Activated CD8-positive, alpha-beta T cell treated with anti-CD3 and anti-CD28 coated beads, Interleukin-2, amount 10 ng/mL, durations not matched to agents 7 days and 5 days (primary cell): Measurements from ENCODE around the gene SEMA5A. TPM values are rescaled to one million over a fixed set of nuclear protein-coding genes. Genes with fewer than 3 reads are reported as not detected.

Experiments used
- ATAC-seq: fragments of 150-1000 bp; cut with Tn5 transposase; one replicate; pipeline ENCODE4 v1.10.0; 2021; ENCODE audit warnings: moderate library complexity
- CTCF ChIA-PET: fragments of 350-600 bp; sonication (Branson Sonifier 250); formaldehyde crosslinking; loops from one replicate; lab custom pipeline; 2021; ENCODE audit warnings: antibody characterized with exemption; lab: Charles Lee
- POLR2A ChIA-PET: fragments of 350-600 bp; sonication (Branson Sonifier 250); formaldehyde crosslinking; loops from one replicate; lab custom pipeline; 2021; ENCODE audit warnings: antibody characterized with exemption; lab: Charles Lee
- DNase-seq: peaks from one replicate; pipeline ENCODE4 v3.0.0-alpha.2; 2020
- H3K27ac Mint-ChIP-seq: one replicate; pipeline ENCODE4 v1.8.0; 2021; ENCODE audit warnings: mild to moderate bottlenecking, mixed read lengths
- H3K27me3 Mint-ChIP-seq: one replicate; pipeline ENCODE4 v1.8.0; 2021; ENCODE audit warnings: low read depth, mixed read lengths
- H3K36me3 Mint-ChIP-seq: one replicate; pipeline ENCODE4 v1.8.0; 2021; ENCODE audit warnings: low read depth, mixed read lengths
- H3K4me1 Mint-ChIP-seq: one replicate; pipeline ENCODE4 v1.8.0; 2021; ENCODE audit warnings: low read depth, mixed read lengths
- H3K4me3 Mint-ChIP-seq: one replicate; pipeline ENCODE4 v1.8.0; 2021; ENCODE audit warnings: mild to moderate bottlenecking, mixed read lengths
- H3K9me3 Mint-ChIP-seq: one replicate; pipeline ENCODE4 v1.8.0; 2022; ENCODE audit warnings: mixed read lengths; ENCODE audit not compliant: insufficient read depth
- total RNA-seq, 2 experiments: library from RNA; stranded (reverse); gene quantifications; one replicate each; pipeline ENCODE4 v1.2.3, GENCODE V29; 2021

The SEMA5A gene
- not detected for total RNA-seq

- ChIA-PET CTCF (no interaction called here), POLR2A (no interaction called here)
- ATAC-seq = no peak
- no peak within 1 kb of the TSS for H3K4me3 Mint-ChIP-seq
- H3K27ac Mint-ChIP-seq = no peak within 1 kb of the TSS
- peaks cover 15% of the 10 kb centered on the region for H3K27me3 Mint-ChIP-seq
- no peaks in the 10 kb centered on the region for H3K9me3 Mint-ChIP-seq
- no peak for DNase-seq
- peaks cover 2% of the 10 kb centered on the region for H3K4me1 Mint-ChIP-seq
- no peaks in the 10 kb centered on the region for H3K36me3 Mint-ChIP-seq
Measured at GRCh38 chr5:9545992-9546851, at the start of gene SEMA5A. SEMA5A (minus strand) TSS chr5:9546075; CDS start chr5:9379946, 166,129 bp downstream.

GRCh38 chr5:9594913-9595312 is 49.0 kb upstream of the SEMA5A start:
- H3K9me3 Mint-ChIP-seq = no peaks in the 10 kb centered on the region
- no peak overlapping the region for H3K4me3 Mint-ChIP-seq
- no peaks in the 10 kb centered on the region for H3K27me3 Mint-ChIP-seq
- DNase-seq (no peak), ATAC-seq (no peak)
- no peaks in the 10 kb centered on the region for H3K4me1 Mint-ChIP-seq
- H3K36me3 Mint-ChIP-seq = no peaks in the 10 kb centered on the region
- POLR2A ChIA-PET = no interaction called here
- CTCF ChIA-PET = no interaction called here
- H3K27ac Mint-ChIP-seq = no peak overlapping the region

- Mint-ChIP-seq H3K27ac (no peak overlapping the region), H3K27me3 (no peaks in the 10 kb centered on the region), H3K36me3 (no peaks in the 10 kb centered on the region), H3K4me1 (no peaks in the 10 kb centered on the region), H3K4me3 (no peak overlapping the region), H3K9me3 (no peaks in the 10 kb centered on the region)
- DNase-seq (no peak), ATAC-seq (no peak)
- ChIA-PET POLR2A (no interaction called here), CTCF (no interaction called here)
Measured at GRCh38 chr5:9589049-9589835, 43.4 kb upstream of the SEMA5A start.

- H3K4me1 Mint-ChIP-seq = no peaks in the 10 kb centered on the region
- no peaks in the 10 kb centered on the region for H3K36me3 Mint-ChIP-seq
- H3K9me3 Mint-ChIP-seq = no peaks in the 10 kb centered on the region
- H3K27me3 Mint-ChIP-seq = no peaks in the 10 kb centered on the region
- H3K27ac Mint-ChIP-seq = no peak overlapping the region
- ChIA-PET CTCF (no interaction called here), POLR2A (no interaction called here)
- DNase-seq (no peak), ATAC-seq (no peak)
- no peak overlapping the region for H3K4me3 Mint-ChIP-seq
Measured at GRCh38 chr5:9588254-9588653, 42.4 kb upstream of the SEMA5A start.

- H3K4me3 Mint-ChIP-seq = no peak overlapping the region
- H3K27me3 Mint-ChIP-seq = no peaks in the 10 kb centered on the region
- no peak overlapping the region for H3K27ac Mint-ChIP-seq
- DNase-seq (no peak), ATAC-seq (no peak)
- POLR2A ChIA-PET = no interaction called here
- no peaks in the 10 kb centered on the region for H3K4me1 Mint-ChIP-seq
- H3K9me3 Mint-ChIP-seq = no peaks in the 10 kb centered on the region
- CTCF ChIA-PET = no interaction called here
- H3K36me3 Mint-ChIP-seq = no peaks in the 10 kb centered on the region
Measured at GRCh38 chr5:9587135-9587534, 41.3 kb upstream of the SEMA5A start.

GRCh38 chr5:9582406-9582805 is 36.5 kb upstream of the SEMA5A start:
- no peak overlapping the region for H3K4me3 Mint-ChIP-seq
- H3K27me3 Mint-ChIP-seq = no peaks in the 10 kb centered on the region
- no peaks in the 10 kb centered on the region for H3K36me3 Mint-ChIP-seq
- H3K4me1 Mint-ChIP-seq = no peaks in the 10 kb centered on the region
- ChIA-PET POLR2A (no interaction called here), CTCF (no interaction called here)
- ATAC-seq (no peak), DNase-seq (no peak)
- no peak overlapping the region for H3K27ac Mint-ChIP-seq
- H3K9me3 Mint-ChIP-seq = no peaks in the 10 kb centered on the region

GRCh38 chr5:9573796-9574195 is 27.9 kb upstream of the SEMA5A start:
- Mint-ChIP-seq H3K4me3 (no peak overlapping the region), H3K27ac (no peak overlapping the region), H3K4me1 (no peaks in the 10 kb centered on the region), H3K27me3 (no peaks in the 10 kb centered on the region), H3K9me3 (no peaks in the 10 kb centered on the region), H3K36me3 (no peaks in the 10 kb centered on the region)
- ChIA-PET CTCF (no interaction called here), POLR2A (no interaction called here)
- no peak for DNase-seq
- no peak for ATAC-seq

GRCh38 chr5:9572246-9572645 is 26.4 kb upstream of the SEMA5A start:
- ChIA-PET CTCF (no interaction called here), POLR2A (no interaction called here)
- Mint-ChIP-seq H3K4me3 (no peak overlapping the region), H3K27ac (no peak overlapping the region), H3K36me3 (no peaks in the 10 kb centered on the region), H3K9me3 (no peaks in the 10 kb centered on the region), H3K4me1 (no peaks in the 10 kb centered on the region), H3K27me3 (no peaks in the 10 kb centered on the region)
- DNase-seq = no peak
- ATAC-seq = no peak

- H3K27ac Mint-ChIP-seq = no peak overlapping the region
- no peaks in the 10 kb centered on the region for H3K27me3 Mint-ChIP-seq
- no peaks in the 10 kb centered on the region for H3K9me3 Mint-ChIP-seq
- H3K36me3 Mint-ChIP-seq = no peaks in the 10 kb centered on the region
- H3K4me1 Mint-ChIP-seq = no peaks in the 10 kb centered on the region
- DNase-seq = no peak
- CTCF ChIA-PET = no interaction called here
- H3K4me3 Mint-ChIP-seq = no peak overlapping the region
- no peak for ATAC-seq
- POLR2A ChIA-PET = no interaction called here
Measured at GRCh38 chr5:9570876-9571275, 25.0 kb upstream of the SEMA5A start.

GRCh38 chr5:9567039-9567438 is 21.2 kb upstream of the SEMA5A start:
- ATAC-seq = no peak
- POLR2A ChIA-PET = no interaction called here
- Mint-ChIP-seq H3K36me3 (no peaks in the 10 kb centered on the region), H3K9me3 (no peaks in the 10 kb centered on the region), H3K4me3 (no peak overlapping the region), H3K27ac (no peak overlapping the region), H3K4me1 (no peaks in the 10 kb centered on the region), H3K27me3 (no peaks in the 10 kb centered on the region)
- CTCF ChIA-PET = no interaction called here
- no peak for DNase-seq

- no peaks in the 10 kb centered on the region for H3K36me3 Mint-ChIP-seq
- H3K4me1 Mint-ChIP-seq = no peaks in the 10 kb centered on the region
- ATAC-seq = no peak
- CTCF ChIA-PET = no interaction called here
- POLR2A ChIA-PET = no interaction called here
- no peak overlapping the region for H3K4me3 Mint-ChIP-seq
- H3K27me3 Mint-ChIP-seq = no peaks in the 10 kb centered on the region
- H3K27ac Mint-ChIP-seq = no peak overlapping the region
- no peak for DNase-seq
- H3K9me3 Mint-ChIP-seq = no peaks in the 10 kb centered on the region
Measured at GRCh38 chr5:9564752-9565151, 18.9 kb upstream of the SEMA5A start.

GRCh38 chr5:9562141-9562540 is 16.3 kb upstream of the SEMA5A start:
- H3K4me1 Mint-ChIP-seq = no peaks in the 10 kb centered on the region
- H3K36me3 Mint-ChIP-seq = no peaks in the 10 kb centered on the region
- POLR2A ChIA-PET = no interaction called here
- no peaks in the 10 kb centered on the region for H3K27me3 Mint-ChIP-seq
- ATAC-seq (no peak), DNase-seq (no peak)
- CTCF ChIA-PET = no interaction called here
- no peaks in the 10 kb centered on the region for H3K9me3 Mint-ChIP-seq
- no peak overlapping the region for H3K4me3 Mint-ChIP-seq
- H3K27ac Mint-ChIP-seq = no peak overlapping the region
